Measurements from ENCODE around the gene PTPRD.

Gene PTPRD

DNA sequence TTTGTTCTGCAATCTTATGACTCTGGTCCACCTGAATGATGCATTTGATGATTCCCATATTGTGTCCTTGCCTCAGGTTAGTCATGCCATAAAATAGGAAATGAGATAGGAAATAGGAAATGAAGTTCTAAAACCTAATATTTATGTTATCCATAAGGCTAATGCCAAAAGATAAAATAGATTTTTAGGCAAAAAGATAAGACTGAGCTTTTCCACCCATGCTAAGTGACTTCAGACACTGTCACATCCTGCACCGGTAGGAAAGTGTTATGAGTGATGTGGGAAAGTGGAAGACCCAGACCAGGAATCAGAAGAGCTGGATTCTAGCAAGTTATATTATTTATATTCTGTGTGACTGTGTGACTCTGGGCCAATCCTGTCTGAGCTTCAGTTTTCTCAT, 2212.4 kb downstream of the PTPRD start:
- TF ChIP-seq, protein P1, sequence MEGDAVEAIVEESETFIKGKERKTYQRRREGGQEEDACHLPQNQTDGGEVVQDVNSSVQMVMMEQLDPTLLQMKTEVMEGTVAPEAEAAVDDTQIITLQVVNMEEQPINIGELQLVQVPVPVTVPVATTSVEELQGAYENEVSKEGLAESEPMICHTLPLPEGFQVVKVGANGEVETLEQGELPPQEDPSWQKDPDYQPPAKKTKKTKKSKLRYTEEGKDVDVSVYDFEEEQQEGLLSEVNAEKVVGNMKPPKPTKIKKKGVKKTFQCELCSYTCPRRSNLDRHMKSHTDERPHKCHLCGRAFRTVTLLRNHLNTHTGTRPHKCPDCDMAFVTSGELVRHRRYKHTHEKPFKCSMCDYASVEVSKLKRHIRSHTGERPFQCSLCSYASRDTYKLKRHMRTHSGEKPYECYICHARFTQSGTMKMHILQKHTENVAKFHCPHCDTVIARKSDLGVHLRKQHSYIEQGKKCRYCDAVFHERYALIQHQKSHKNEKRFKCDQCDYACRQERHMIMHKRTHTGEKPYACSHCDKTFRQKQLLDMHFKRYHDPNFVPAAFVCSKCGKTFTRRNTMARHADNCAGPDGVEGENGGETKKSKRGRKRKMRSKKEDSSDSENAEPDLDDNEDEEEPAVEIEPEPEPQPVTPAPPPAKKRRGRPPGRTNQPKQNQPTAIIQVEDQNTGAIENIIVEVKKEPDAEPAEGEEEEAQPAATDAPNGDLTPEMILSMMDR (IDR thresholded peaks at IDR 0.05; ENCODE audit: insufficient read depth, low read depth, low read length, missing control alignments), result no peak
- DNase-seq (ENCODE audit: low read depth), result no peak

DNA sequence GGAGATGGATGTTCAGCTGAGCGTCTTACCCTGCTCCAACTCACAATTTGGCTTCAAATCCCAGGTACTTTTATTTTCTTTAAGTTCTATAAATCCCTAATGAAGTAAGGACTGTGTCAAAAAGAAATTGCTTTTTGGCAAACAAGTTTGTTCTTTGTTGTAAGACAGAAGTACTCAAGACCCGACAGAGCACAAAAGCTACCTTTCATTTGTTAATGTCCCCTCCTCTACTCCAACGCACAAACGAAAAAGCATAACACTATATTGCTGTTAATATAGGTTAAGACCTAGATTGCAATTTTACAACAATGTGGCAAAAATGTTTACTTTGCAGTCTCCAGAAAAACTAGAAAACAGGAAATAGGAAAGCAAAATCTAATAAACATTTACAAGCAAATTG, 2217.8 kb downstream of the PTPRD start:
- no peak overlapping the region for H3K4me3 ChIP-seq (ENCODE audit: low read length)
- no peak for DNase-seq (ENCODE audit: low read depth)
- TF ChIP-seq, protein P1 (IDR thresholded peaks at IDR 0.05; ENCODE audit: insufficient read depth, low read depth, low read length, missing control alignments), result no peak

More for the DNA sequence above, 2212.4 kb downstream of the PTPRD start:
- H3K4me3 ChIP-seq (ENCODE audit: low read length), result no peak overlapping the region

DNA sequence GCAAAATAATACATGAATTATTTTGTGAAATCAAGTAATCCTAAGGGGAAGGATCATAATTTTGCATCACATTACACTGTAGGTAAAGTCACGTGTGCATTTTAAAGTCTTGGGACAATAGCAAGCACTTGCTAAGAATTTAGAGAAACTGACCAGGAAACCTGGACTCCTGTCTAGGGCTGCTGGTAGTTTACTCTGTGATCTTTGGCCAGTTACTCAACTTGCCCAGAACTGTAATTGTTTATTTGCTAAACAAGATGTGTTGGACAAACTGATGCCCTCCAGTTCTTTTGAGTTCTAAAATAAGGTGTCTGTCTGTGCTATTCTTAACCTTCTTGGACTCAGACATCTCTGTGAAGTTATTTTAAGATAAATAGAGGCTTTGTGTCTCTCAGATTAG, 2218.5 kb downstream of the PTPRD start:
- H3K4me3 ChIP-seq (ENCODE audit: low read length), result no peak overlapping the region
- no peak for DNase-seq (ENCODE audit: low read depth)
- TF ChIP-seq, protein P1 (IDR thresholded peaks at IDR 0.05; ENCODE audit: insufficient read depth, low read depth, low read length, missing control alignments), result no peak

DNA sequence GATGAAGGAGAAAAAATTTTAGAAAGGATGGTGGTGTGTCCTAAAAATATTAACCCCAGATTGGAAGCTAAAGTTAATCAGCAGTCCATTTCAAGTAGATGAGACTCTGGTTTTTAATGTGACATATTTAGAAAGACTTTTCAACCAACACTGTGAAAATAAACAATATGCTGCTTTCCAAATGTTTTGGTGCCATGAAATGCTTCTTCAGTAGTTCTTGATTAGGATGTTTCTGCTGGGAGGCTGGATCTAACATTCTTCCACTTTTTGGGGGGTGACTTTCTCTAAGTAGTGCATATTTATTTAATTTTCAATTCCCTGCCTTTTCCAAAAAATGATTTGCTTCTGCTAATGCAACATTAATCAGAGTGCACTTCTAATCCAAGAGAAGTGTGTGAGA, 2219.9 kb downstream of the PTPRD start:
- TF ChIP-seq, protein P1 (IDR thresholded peaks at IDR 0.05; ENCODE audit: insufficient read depth, low read depth, low read length, missing control alignments), result no peak
- H3K4me3 ChIP-seq (ENCODE audit: low read length), result no peak overlapping the region
- DNase-seq (ENCODE audit: low read depth), result no peak

DNA sequence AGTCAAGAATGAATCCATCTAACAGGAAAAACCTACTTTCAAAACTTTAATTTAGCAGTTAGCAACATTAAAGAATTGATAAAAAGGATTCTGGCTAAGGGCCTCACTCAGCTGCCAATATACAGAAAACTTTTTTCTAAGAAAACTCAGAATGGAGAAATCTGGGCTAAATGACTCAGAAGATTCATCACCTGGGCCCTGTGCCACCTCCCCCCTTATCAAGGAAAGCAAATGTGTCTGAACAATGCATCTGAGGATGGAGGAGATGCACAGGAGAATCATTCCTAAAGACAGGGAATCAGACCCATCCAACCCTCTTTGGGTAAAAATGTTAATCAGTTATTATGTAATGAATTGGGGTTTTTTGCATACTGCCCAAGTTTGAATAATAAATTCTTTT, 2221.2 kb downstream of the PTPRD start:
- no peak overlapping the region for H3K4me3 ChIP-seq (ENCODE audit: low read length)
- DNase-seq (ENCODE audit: low read depth), result no peak
- TF ChIP-seq, protein P1 (IDR thresholded peaks at IDR 0.05; ENCODE audit: insufficient read depth, low read depth, low read length, missing control alignments), result no peak

DNA sequence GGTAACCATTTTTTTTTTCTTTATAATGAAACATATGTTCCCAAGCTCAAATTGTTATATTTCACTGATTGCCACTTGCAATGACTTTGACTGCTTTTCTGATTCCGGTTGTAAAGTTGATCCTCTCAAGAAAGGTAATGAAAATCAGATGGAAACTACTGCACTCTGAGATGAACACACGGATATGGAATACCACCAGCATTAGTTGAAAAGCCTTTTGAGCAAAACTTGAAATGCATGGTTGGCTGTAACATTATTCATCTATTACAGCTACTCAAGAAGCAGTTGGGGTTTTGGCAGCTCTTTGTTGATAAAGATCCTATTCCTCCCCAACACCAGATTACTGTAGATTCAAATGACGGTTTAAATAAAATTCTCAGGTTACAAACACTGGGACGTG, 2221.7 kb downstream of the PTPRD start:
- DNase-seq (ENCODE audit: low read depth), result no peak
- TF ChIP-seq, protein P1 (IDR thresholded peaks at IDR 0.05; ENCODE audit: insufficient read depth, low read depth, low read length, missing control alignments), result no peak
- H3K4me3 ChIP-seq (ENCODE audit: low read length), result no peak overlapping the region

DNA sequence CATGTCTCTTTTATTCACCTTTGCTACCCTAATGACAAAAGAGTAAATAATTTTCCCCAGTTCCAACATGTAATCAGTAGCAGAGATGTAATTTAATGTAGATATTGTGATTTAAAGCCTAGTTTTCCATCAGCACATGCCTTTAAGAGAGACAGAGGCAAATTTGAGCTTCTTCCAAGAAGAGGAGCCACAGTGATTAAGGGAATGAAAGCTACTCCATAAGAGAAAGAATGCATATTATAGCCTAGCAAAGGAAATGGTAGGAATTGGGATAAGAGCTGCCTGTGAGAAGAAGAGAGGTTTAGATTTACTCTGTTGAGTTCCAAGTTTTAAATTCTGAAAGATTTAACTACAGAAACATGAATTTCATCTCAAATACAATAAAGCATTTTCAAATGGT, 2222.2 kb downstream of the PTPRD start:
- DNase-seq (ENCODE audit: low read depth), result no peak
- no peak overlapping the region for H3K4me3 ChIP-seq (ENCODE audit: low read length)
- TF ChIP-seq, protein P1 (IDR thresholded peaks at IDR 0.05; ENCODE audit: insufficient read depth, low read depth, low read length, missing control alignments), result no peak

Measured in epithelial cell of esophagus (primary cell).